ENCODE data around the gene METTL13. TPM values are rescaled to one million over a fixed set of nuclear protein-coding genes. Genes with fewer than 3 reads are reported as not detected.

The METTL13 gene
- total RNA-seq, 1 donor from 2014 or later, result 19.5 TPM

- Mint-ChIP-seq H3K27me3 (ENCODE audit: insufficient read depth, low read depth) (no peaks in the 10 kb centered on the region), H3K9me3 (no peaks in the 10 kb centered on the region), H3K27ac (no peak overlapping the region), H3K36me3 (no peaks in the 10 kb centered on the region), H3K4me3 (no peak overlapping the region), H3K4me1 (no peaks in the 10 kb centered on the region)
- Histone ChIP-seq H4K20me1 (ENCODE audit: low read depth) (no peaks in the 10 kb centered on the region), H2AFZ (replicated peaks) (no peak overlapping the region), H3K79me2 (ENCODE audit: low read depth) (no peaks in the 10 kb centered on the region), H3K27ac (no peak overlapping the region), H3F3A (ENCODE audit: low read depth) (no peaks in the 10 kb centered on the region), H3K4me1 (no peaks in the 10 kb centered on the region), H3K27me3 (no peaks in the 10 kb centered on the region), H3K4me2 (no peak overlapping the region), H3K36me3 (no peaks in the 10 kb centered on the region), H3K9ac (no peak overlapping the region), H3K4me3 (no peak overlapping the region), H3K9me3 (ENCODE audit: low read depth) (no peaks in the 10 kb centered on the region)
- TF ChIP-seq EZH2 (IDR thresholded peaks at IDR 0.05) (no peak), EZH2phosphoT487 (IDR thresholded peaks at IDR 0.05) (no peak)
- TF ChIP-seq, protein P1, sequence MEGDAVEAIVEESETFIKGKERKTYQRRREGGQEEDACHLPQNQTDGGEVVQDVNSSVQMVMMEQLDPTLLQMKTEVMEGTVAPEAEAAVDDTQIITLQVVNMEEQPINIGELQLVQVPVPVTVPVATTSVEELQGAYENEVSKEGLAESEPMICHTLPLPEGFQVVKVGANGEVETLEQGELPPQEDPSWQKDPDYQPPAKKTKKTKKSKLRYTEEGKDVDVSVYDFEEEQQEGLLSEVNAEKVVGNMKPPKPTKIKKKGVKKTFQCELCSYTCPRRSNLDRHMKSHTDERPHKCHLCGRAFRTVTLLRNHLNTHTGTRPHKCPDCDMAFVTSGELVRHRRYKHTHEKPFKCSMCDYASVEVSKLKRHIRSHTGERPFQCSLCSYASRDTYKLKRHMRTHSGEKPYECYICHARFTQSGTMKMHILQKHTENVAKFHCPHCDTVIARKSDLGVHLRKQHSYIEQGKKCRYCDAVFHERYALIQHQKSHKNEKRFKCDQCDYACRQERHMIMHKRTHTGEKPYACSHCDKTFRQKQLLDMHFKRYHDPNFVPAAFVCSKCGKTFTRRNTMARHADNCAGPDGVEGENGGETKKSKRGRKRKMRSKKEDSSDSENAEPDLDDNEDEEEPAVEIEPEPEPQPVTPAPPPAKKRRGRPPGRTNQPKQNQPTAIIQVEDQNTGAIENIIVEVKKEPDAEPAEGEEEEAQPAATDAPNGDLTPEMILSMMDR (IDR thresholded peaks at IDR 0.05), result no peak
- DNase-seq (ENCODE audit: low spot score), result no peak
These were observed 11.7 kb upstream of the METTL13 start for GRCh38 chr1:171769754-171770153.

GRCh38 chr1:171772312-171772711, 9.1 kb upstream of the METTL13 start:
- H3K27me3 ChIP-seq, result no peaks in the 10 kb centered on the region
- Mint-ChIP-seq H3K27ac (no peak overlapping the region), H3K4me3 (no peak overlapping the region), H3K9me3 (no peaks in the 10 kb centered on the region), H3K27me3 (ENCODE audit: insufficient read depth, low read depth) (no peaks in the 10 kb centered on the region), H3K4me1 (no peaks in the 10 kb centered on the region), H3K36me3 (no peaks in the 10 kb centered on the region)
- no peaks in the 10 kb centered on the region for H4K20me1 ChIP-seq (ENCODE audit: low read depth)
- H3K9ac ChIP-seq, result no peak overlapping the region
- H3F3A ChIP-seq (ENCODE audit: low read depth), result no peaks in the 10 kb centered on the region
- no peak overlapping the region for H3K4me2 ChIP-seq
- no peaks in the 10 kb centered on the region for H3K79me2 ChIP-seq (ENCODE audit: low read depth)
- H3K4me3 ChIP-seq, result no peak overlapping the region
- H3K4me1 ChIP-seq, result no peaks in the 10 kb centered on the region
- TF ChIP-seq EZH2phosphoT487 (IDR thresholded peaks at IDR 0.05), result no peak
- no peak overlapping the region for H2AFZ ChIP-seq (replicated peaks)
- no peak for DNase-seq (ENCODE audit: low spot score)
- no peak overlapping the region for H3K27ac ChIP-seq
- no peaks in the 10 kb centered on the region for H3K36me3 ChIP-seq
- no peaks in the 10 kb centered on the region for H3K9me3 ChIP-seq (ENCODE audit: low read depth)

GRCh38 chr1:171780583-171781175, 781 bp upstream of the METTL13 start:
- no peaks in the 10 kb centered on the region for H3K9me3 ChIP-seq (ENCODE audit: low read depth)
- H3K9ac ChIP-seq, result peak overlapping the region; percentile 21
- Mint-ChIP-seq H3K4me1 (peaks cover 20% of the 10 kb centered on the region), H3K27ac (peak overlapping the region; percentile 85), H3K36me3 (peaks cover 5% of the 10 kb centered on the region), H3K27me3 (ENCODE audit: insufficient read depth, low read depth) (peaks cover 6% of the 10 kb centered on the region), H3K4me3 (peak overlapping the region; percentile 99), H3K9me3 (no peaks in the 10 kb centered on the region)
- H3K36me3 ChIP-seq, result no peaks in the 10 kb centered on the region
- H2AFZ ChIP-seq (replicated peaks), result peak overlapping the region; percentile 78
- no peak for TF ChIP-seq EZH2 (IDR thresholded peaks at IDR 0.05)
- TF ChIP-seq EZH2phosphoT487 (IDR thresholded peaks at IDR 0.05), result peak; percentile 7
- TF ChIP-seq, protein P1 (IDR thresholded peaks at IDR 0.05), result no peak
- H3F3A ChIP-seq (ENCODE audit: low read depth), result peaks cover 13% of the 10 kb centered on the region
- H3K4me2 ChIP-seq, result peak overlapping the region; percentile 78
- DNase-seq (ENCODE audit: low spot score), result no peak
- peak overlapping the region; percentile 62 for H3K27ac ChIP-seq
- H3K4me3 ChIP-seq, result peak overlapping the region; percentile 49
- H4K20me1 ChIP-seq (ENCODE audit: low read depth), result no peaks in the 10 kb centered on the region
- H3K27me3 ChIP-seq, result no peaks in the 10 kb centered on the region
- peaks cover 3% of the 10 kb centered on the region for H3K4me1 ChIP-seq
- H3K79me2 ChIP-seq (ENCODE audit: low read depth), result peaks cover 40% of the 10 kb centered on the region

- H3K36me3 ChIP-seq, result peaks cover 3% of the 10 kb centered on the region
- H3K27me3 Mint-ChIP-seq (ENCODE audit: insufficient read depth, low read depth), result peaks cover 6% of the 10 kb centered on the region
- H3F3A ChIP-seq (ENCODE audit: low read depth), result peaks cover 13% of the 10 kb centered on the region
- H3K9ac ChIP-seq, result no peak overlapping the region
- no peak overlapping the region for H2AFZ ChIP-seq (replicated peaks)
- no peak overlapping the region for H3K27ac ChIP-seq
- H3K36me3 Mint-ChIP-seq, result peaks cover 14% of the 10 kb centered on the region
- peaks cover 40% of the 10 kb centered on the region for H3K79me2 ChIP-seq (ENCODE audit: low read depth)
- peaks cover 20% of the 10 kb centered on the region for H3K4me1 Mint-ChIP-seq
- H4K20me1 ChIP-seq (ENCODE audit: low read depth), result no peaks in the 10 kb centered on the region
- H3K9me3 Mint-ChIP-seq, result no peaks in the 10 kb centered on the region
- peaks cover 3% of the 10 kb centered on the region for H3K4me1 ChIP-seq
- H3K4me3 ChIP-seq, result no peak overlapping the region
- no peaks in the 10 kb centered on the region for H3K27me3 ChIP-seq
- no peak overlapping the region for H3K4me2 ChIP-seq
- H3K9me3 ChIP-seq (ENCODE audit: low read depth), result no peaks in the 10 kb centered on the region
- TF ChIP-seq EZH2phosphoT487 (IDR thresholded peaks at IDR 0.05), result no peak
- no peak for TF ChIP-seq EZH2 (IDR thresholded peaks at IDR 0.05)
- TF ChIP-seq, protein P1 (IDR thresholded peaks at IDR 0.05), result no peak
- DNase-seq (ENCODE audit: low spot score), result no peak
- peak overlapping the region; percentile 99 for H3K4me3 Mint-ChIP-seq
- no peak overlapping the region for H3K27ac Mint-ChIP-seq
These were observed 2.5 kb downstream of the METTL13 start for GRCh38 chr1:171783816-171784530.

Measured in neural progenitor cell (in vitro differentiated cells).